IPS DF 4.7 (cell line): ENCODE data around the gene INSYN2A.

Source experiments
- DNase-seq: peaks from one replicate; pipeline ENCODE4 v3.0.0-alpha.2; 2013; ENCODE audit warnings: low spot score; ENCODE audit errors: extremely low read depth

The INSYN2A gene

DNA sequence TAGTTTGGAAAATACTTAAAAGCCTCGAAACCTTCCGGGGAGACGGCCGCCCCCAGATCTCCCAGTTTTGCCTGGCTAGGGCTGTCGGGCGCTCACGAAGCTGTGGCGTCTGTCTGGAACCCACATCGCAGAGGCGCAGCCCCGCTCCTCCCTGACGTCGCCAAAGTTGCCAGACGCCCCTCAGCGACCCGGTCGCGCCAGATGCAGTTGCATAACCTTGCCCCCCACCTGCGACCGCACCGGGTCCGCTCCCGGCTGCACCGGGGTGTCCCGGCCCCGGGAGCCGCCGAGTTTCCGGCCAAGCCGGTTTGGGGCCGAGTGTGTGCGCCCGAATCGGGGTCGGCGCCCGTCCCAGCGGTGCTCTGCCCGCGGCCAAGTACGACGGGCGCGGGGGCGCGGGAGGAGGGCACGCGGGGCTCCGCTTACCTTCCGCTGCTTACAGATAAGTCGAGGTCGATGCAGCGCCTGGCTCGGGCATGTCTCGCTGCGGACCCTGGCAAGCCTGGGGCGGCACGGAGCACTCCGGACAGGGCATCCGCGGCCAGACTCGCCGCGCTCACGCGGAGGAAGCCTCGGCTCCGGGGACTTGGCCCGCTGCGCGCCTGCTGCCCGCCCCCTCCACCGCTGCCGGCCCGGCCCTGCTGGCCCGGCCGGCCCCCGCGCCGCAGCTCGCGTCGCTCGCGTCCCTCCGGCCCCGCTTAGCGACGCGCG, 665 bp downstream of the INSYN2A start:
- DNase-seq: no peak

DNA sequence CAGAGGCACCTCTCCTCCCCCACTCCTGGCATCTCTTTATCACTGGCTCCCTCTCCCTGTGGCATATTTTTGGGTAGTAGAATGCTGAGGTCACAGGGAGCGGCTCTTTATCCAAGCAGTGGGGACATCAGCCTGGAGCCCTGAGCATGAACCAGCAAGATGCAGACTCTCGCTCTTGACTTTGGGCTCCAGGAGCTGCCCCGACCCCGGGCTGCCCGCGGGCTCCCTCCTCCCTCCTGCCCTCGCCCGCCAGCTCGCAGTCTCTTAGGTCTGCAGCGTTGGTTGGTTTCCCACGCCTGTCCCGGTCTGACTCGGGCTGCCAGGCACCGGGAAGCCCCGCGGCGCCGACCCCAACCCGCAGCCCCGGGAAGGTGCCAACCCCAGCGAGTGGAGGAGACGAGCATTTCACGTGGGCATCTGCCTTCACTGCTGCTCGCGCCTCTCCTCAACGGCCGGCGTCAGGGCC, 1.3 kb downstream of the INSYN2A start:
- DNase-seq: no peak

DNA sequence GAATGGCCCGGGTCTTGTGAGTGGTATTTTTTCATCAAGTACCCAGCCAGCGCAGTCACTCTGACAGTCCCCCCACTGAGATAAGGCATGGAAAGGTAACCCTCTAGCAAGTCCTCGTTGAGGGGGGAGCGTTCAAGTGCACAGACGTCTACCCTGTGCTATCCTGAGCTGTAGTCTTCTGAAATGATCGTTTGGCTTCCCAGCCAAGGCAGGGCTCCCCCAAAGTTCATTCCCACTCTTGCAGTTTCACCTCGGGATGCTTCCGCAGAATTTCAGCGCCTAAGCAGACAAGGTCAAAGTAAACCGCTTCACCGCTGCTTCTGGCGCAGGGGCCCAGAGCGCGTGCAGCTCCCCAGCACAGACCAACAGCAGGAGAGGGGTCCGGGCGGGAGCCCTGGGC, 1.8 kb downstream of the INSYN2A start:
- DNase-seq: no peak

DNA sequence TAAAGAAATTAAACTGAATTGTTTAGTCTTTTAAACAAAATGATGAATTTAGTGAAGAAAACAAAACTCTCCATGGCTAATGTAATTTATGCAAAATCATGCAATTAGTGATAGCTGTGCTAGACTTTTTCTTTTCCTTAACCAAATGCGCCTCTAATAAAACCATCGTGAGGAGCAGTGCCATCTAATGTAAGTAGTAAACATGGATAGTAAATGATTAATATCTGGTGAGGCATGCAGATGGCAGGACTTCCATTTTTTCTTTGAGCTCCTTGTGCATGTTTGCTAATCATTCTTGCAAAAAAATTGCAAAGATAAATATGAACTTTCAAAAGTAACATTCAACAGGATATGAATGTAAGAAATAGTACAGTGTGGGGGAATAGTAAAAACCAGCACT, 2.3 kb downstream of the INSYN2A start:
- no peak for DNase-seq

DNA sequence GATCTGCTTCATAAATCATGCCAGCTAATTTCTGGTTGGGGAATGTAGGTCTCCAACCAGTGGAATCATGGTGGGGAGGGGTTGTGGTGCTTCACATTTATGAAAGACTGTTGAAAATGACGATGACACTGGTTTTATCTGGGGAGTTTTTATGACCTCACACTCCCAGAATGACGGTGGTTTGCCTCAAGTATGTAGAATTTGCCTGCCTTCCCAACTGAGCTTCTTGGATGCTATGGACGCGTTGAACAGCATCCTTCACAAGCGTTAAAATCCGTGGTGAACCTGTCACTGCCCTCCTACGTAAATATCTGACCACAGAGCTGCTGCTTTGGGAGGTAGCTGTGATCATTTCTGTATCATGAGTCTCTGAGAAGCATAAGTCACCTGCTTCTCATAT, 3.3 kb downstream of the INSYN2A start:
- no peak for DNase-seq

DNA sequence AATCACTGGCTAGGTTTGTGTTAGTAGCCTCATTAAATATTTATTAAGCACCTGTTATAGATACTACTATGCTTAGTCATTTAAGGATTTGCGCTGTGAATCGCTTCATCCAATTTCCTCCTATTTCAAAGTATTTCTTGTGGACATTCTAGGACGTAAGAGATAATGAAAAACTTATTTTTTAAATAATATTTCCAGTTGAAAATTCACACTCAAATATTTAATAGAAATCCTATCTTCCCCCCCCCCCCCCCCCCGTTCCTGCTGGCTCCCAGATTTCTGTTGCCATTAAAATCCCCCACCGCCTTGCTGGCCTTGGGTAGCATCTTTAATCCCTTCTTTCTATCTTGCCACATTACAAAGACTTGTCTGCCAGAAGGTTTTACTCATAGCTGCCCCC, 6.0 kb downstream of the INSYN2A start:
- DNase-seq: no peak

DNA sequence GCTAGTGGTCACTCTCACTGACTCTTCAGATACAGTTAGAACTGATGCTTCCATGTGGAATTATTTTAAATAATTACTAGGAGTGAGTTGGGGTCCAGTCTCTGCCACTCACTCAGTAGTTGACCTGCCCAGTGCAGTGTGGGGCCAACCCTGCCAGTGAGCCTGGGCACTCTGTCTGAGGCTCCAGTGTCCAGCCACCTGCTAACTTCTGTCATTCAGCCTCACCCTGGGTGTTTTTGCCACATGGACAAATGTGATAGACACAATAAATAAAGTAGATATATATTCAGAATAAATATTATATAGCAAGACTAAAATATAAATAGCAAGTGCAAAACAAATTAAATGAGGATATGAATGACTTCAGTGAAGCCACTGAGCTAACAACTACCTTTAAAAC, 7.2 kb downstream of the INSYN2A start:
- no peak for DNase-seq

DNA sequence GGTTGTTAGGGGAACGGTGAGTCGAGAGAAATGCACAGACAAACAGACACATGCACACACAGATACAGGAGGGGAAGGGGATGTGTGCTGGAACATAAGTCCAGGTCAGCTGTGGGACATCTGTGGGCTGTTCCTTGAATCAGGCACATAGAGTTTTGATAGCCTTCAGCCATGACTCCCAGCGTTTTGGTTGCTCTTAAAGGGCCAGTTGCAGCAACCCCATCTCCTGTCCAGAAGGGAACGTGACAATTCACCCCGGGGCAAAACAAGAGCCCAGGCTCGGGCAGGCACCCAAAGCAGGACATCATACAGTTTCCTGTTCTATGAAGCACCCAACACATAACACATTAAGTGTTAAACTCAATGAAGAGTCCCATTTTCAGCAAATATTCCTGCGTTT, 9.6 kb downstream of the INSYN2A start:
- DNase-seq: no peak

DNA sequence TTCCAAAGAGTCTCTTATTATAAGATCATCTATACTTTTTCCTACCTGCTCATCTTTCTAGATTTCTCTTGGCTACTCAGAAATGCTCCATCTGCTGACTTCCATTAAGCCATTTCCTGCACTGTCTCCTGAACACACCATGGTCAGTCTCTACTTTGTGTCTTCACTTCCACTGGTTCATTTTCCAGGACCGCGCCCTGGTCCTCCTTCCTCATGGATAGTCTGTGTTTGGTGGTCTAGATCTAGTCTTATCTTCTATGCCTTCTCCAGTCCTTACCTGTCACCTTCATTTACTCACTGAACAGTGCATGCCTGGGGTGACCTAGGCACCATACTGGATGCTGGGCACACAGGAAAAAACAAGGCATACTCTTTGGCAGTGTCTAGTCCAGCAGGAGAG, 11.8 kb downstream of the INSYN2A start:
- no peak for DNase-seq

DNA sequence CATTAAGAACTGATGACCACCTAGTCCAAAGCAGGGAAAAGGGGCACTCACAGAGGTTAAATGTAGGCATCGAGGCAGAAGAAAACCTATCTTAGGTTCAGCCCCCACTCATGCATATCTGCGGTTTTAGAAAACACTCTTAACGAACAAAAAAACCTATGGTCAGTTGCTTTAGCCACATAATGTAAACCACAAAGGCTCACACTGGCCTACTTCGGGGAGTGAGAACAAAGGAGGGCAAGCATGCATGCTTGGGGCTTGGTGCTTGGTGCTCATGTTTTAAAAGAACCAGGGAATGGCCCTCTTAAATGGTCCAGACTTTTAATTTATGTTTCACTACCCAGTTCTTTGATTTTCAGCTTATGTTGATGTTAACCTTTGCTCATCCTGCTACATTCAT, 14.2 kb downstream of the INSYN2A start:
- no peak for DNase-seq

DNA sequence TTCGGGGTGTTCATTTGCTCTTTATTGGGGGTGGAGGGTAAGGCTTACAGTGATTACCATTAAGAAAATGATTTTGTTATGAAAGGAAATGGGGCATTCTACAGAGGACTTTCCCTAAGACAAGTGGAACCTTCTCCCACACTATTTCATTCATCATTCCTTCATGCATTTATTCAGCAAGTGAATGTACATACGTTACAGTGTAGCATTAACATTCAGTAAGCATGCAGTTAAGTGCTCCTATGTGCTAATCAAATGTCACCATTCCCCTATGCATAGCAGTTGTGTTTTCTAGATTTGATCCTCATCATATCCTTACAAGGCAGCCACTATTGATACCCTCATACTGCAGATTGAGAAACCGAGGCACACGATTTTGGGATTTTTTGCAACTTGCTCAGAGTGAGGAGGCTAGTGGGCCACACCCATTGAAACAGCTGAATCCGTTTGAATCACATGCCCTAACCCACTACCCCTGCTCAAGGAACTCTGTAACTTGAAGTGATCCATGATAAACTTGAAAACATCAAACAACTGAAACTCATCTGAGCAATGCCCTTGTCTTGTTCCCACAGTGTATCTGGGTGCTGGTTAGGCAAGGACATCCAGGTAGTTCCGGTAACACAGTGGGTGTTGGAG, 16.7 kb downstream of the INSYN2A start:
- DNase-seq: no peak

DNA sequence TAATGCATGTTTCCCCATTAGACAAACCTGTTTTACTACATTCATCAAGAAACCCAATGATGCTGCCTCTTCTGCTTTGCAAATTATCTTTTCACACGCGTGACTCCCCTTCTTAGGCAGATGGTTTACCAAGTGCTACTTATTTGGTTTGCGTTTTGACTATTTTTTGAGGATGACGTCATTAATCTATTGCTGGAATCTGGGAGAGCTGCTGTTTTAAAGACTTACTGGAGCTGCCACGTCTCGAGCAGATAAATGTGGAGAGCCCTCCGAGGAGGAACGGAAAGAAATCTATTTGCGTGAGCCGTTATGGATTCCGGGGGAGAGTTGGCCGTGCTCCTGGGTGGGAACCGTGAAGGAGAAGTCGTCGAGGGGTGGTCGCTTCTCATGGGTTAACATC, 19.7 kb downstream of the INSYN2A start:
- DNase-seq: no peak

DNA sequence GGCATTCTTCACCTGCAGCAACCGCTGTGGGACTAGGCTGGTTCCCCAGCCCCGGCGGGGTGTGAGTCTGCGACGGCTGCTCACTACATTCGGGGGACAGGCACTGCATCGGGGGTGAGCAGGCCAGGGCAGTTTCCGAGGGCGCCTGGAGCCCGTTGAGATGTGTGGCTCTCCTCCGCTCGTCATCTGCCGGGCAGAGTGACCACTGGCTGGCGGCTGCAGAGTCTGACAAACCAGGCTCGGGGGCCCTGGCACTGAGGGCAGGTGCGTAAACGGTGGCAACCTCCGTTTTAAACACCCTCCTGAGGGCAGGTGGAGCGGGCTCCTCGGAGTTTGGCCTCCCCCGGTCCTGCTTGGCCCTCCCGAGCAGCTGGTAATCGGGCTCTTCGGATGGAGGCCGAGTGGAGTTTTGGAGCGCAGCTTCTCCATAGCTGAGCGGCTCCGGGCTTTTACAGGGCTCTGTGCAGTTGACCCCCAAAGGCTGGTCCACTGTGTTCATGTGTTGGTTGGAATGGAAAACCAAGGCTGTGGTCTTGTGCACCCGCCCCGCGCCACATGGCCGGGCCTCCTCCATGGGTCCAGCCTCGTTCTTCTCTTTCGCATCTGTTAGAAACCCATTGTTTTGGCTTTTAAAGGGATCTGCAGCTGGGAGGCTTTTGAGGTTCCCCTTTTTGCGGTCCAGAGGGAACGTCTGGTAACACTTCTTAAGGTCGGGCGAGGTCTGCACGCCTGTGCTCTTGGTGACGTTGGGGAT, 20.9 kb downstream of the INSYN2A start:
- no peak for DNase-seq

DNA sequence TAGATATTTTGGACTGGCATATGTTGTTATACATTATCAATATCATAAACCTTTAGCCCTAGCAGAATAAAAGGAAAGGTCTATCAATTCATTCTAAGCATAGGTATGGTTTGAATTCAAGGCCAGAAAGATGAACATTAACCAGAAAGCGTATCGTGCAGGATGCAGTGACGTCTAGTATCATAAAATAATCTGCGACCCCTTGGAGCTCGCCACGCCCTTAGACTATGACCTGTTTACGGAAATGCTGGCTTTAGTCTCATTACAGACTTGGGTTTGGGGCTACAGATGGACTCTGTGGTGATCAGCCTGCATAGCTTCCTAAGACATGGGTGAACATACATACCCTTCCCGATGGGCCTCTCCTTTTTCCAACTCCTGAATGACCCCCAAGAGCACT, 21.5 kb downstream of the INSYN2A start:
- no peak for DNase-seq

DNA sequence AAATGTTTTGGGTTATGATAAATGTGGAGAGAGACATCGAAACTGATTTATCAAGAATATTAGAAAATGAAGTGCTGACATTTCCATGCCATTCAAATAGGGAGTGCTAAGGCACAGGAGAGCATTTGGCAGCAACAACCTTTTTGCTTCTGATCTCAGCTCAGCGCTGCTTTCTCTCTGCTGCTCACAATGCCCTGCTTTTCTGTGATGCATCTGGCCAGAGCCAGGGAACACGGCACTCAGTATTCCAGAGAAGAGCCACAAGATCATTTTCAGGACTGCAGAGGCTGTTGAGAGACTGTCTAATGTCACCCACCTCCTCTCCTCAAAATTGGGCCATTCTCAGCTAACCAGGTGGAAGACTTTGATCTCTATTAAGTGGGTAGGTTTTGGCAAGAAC, 28.1 kb downstream of the INSYN2A start:
- DNase-seq: no peak

DNA sequence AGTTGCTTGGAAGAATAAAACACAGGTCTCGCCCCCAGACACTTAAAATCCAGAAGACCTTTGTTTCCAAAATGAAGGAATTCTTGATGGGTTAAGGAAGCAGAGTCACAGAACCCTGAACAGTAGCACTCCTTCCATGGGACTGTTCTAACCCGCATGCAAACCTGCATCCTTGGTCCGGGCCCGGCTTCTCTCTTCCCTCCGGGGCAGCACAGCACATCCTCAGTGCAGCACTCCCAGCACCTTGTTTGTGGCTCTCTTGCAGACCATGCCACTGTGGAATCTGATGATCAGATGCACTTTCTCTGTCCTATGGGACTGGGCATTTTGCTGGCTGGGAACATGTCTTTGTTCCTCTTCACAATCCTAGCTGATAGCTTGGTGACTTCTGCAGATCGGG, 33.5 kb downstream of the INSYN2A start:
- no peak for DNase-seq

DNA sequence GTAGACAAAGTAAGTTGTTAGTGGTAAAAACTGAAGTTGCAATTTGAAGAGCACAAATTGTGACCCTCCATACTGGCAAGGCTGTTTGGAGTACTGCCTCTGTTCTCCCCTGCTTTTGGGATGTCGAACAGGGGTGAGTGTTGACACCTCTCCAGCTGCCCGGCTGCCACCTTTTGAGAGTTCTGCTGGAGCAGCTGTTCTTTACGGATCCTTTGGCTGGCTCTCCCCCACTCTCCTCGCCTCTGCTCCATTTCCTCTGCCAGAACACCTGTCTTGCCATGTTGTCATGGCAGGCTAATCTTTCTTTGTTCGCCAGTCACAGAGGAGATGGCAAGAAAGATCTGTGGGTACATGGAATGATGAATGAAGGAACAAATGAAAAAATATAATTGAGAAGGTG, 34.9 kb downstream of the INSYN2A start:
- DNase-seq: no peak

DNA sequence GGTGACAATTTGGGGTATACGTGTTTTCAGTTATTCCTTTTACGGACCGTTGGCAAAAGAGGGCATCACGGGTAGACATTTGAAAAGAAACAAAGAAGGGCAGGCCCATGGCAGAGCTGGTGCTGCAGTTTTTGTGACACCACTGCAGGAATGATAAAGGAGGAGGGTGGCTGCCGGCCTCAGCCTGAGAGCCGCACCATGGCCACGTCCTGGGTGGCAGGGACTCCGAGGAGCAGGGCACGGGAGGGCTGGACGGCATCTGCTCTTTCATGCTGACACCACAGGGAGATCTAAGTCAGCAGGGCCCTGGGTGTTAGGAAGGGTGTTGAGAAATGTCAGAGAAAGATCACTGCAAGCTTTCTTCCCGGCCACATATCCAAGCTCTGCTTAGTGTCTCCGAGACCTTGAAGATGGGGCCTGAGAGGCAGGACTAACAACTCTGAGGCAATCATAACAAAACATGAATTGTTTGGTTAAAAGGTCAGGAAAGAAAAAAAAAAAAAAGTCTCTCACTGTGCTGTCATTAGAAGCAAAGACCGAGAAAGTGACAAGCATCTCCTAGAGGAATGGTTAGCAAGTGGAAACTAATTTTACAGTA, 36.6 kb downstream of the INSYN2A start:
- DNase-seq: no peak

DNA sequence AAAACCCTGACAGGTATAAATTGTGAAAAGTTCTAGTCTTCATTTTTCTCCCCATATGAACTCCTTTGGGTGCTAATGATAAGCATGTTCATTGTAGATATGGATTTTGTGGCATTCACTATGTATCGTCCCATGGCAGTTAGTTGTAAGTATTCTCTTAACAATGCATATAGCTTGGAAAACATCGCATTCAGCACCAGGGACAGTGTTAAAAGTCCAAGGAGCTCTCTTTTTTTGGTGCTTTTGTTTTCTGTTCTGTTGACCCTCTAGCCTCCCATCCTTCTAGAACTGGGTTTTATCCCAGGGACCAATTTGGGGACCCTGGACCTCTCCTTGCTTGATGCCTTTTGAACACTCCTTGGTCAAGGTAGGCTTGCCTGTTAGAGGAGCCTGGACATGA, 37.7 kb downstream of the INSYN2A start:
- DNase-seq: no peak

DNA sequence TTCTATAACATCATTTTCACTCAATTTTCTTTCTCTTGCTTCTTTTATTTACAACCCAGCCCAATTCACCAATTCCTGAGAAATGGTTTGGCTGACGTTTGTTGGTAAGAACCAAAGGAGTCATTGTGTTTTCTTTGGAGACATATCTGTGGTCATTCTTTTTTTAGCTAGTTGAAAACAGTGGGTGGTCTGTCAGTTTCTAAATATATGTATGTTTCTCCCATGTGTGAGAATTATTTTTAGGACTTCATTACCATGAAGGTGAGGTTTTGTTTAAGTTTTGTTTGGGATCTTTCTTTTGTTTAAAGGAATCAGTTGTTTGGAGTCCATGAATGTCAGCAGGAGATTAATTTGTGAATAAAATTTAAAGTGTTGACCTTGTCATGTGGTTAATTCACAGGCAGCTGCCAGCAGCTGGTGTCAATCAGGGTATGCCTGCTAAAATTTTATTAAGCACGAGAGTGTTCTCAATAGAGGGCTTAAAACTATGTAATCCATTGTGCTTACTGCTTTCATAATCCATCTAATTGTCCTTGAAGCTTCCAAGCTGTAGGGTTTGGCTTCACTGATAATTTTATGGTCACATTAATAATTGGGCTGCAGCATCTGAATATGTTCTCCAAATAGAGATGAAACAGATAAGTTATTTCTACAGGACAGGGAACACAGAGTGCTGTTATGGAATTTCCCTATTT, 38.7 kb downstream of the INSYN2A start:
- DNase-seq: no peak

DNA sequence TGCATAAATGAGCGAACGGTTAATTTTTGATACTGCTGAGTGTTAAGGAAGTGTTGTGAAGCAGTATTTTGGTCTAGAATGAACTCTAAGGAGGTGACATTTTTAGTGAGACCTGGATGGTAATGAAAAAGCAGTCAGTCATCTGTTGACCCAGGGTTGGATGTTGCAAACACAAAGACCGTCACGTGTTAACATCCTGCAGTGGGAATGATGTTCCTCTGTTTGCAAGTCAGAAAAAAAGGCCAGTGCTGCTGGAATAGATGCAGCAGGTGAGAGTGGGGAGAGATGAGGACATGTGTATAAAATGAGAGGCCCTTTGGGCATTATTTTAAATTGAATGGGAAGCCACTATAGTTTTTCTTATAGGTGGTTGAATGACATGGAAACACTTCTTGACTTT, 39.3 kb downstream of the INSYN2A start:
- no peak for DNase-seq
